LNCaP clone FGC (cell line): ENCODE results near the gene SPATA21.

Source experiments
- DNase-seq: peaks from one replicate; pipeline ENCODE4 v3.0.0-alpha.2; 2011; ENCODE audit warnings: low read depth
- H3K4me3 ChIP-seq: 2 replicates; pipeline ENCODE4 v1.5.1; 2011; ENCODE audit warnings: mild to moderate bottlenecking, low read depth, low read length, control low read depth
- CTCF ChIP-seq: IDR thresholded peaks from 2 replicates; pipeline ENCODE4 v1.5.1; 2012; ENCODE audit warnings: mild to moderate bottlenecking; ENCODE audit not compliant: control insufficient read depth, insufficient read depth; ENCODE audit errors: extremely low read depth

The SPATA21 gene

DNA sequence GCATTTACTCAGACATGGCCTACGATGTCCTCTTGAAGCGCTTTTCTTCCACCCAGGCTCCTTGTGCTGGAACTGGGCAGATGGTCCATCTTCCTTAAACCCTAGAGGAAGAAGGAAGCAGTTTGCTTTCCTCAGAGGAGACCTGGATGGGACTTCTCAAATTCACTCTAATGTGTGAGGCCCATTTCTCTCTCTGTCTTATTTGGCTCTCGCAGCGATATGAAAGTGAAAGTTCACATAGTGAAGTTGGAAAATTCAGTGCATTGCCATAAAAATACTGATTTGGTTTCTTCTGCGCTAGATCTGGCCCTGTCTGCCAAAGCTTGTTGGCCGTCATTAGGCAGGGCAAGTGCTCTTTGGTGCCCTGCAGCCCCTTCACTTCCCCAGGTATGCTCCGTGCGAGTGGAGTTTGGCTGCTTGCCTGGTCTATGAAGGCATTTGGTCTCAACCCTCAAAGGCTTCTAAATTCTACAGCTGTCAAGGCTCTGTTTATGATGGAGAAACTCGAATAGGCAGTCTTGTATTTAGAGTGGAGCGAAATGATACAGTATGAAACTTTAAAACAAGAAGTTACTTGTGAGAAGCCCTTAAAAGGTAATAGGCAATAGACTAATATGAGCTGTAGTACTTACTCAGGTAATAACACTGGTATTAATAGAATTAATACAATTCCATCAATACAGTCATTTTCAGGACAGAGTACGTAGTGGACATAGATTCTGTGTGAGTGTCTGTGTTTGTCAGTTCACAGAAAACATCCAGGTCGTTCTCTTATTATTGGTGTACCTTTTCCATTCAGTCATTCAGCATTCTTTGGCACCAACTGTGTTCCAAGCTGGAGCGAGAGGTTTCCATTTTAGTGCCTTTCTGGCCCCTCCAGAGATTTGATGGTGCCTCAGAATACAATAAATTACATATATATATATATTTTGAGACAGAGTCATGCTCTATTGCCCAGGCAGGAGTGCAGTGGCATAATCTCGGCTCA is 49.7 kb downstream of the SPATA21 start:
- no peak overlapping the region for H3K4me3 ChIP-seq
- no peak for DNase-seq
- no peak for TF ChIP-seq CTCF

GRCh38 chr1:16386454-16387113 is 50.6 kb downstream of the SPATA21 start:
- no peak for TF ChIP-seq CTCF
- H3K4me3 ChIP-seq, result no peak overlapping the region

DNA sequence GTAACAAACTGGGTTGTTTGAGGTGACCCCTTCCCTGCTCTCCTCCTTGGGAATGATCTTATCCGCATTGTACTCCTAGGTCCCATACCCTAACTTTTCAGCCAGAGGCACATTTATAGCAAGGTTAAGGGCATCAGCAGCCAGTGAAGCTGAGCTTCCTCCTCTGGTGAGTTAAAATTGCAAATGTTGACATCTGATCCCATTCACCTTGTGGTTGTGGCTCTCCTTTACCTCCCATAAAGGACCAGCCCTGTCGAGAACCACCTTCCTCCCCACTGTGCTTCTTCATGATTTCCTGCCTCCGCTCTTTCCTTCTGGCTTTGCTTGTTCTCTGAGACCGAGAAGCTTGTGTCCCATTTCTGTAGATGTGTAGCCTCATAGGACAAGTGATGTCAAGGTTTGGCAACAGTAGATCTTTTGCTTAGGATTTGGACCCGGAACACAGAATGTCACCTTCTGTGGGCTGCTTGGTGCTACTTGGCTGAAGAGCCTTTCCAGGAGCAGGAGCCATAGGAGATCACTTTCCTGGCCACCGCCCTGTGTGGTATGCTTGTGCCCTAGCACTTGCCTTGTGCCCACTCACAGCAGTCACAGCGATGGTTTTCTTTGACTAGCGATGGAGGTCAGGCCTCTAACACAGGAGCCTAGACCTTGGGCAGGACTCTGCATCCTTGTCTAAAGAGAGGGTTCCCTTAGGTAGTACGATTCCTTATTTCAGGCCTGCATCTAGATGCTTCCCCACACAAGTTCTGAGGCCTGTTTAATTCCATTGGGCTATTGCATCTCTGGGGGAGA is 51.4 kb downstream of the SPATA21 start:
- H3K4me3 ChIP-seq, result no peak overlapping the region
- TF ChIP-seq CTCF, result no peak
- no peak for DNase-seq

More at GRCh38 chr1:16386454-16387113, 50.6 kb downstream of the SPATA21 start:
- no peak for DNase-seq

DNA sequence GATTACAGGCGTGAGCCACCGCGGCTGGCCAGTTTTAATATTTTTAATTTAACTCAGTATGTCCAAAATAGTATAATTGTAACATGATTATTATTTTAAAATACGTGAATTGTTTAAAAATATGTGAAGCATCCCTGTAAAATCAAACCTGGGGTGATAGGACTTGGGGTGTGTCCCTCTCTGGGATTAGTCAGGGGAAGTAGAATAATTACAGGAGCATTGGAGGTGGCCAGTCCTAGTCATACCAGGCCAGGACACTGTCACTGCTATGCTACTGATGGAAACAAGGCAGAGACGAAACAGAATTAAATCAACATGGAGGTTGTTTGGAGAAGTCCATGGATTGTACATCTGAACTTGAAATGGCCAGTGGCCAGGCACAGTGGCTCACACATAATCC is 53.3 kb downstream of the SPATA21 start:
- no peak for DNase-seq
- TF ChIP-seq CTCF, result no peak
- no peak overlapping the region for H3K4me3 ChIP-seq

DNA sequence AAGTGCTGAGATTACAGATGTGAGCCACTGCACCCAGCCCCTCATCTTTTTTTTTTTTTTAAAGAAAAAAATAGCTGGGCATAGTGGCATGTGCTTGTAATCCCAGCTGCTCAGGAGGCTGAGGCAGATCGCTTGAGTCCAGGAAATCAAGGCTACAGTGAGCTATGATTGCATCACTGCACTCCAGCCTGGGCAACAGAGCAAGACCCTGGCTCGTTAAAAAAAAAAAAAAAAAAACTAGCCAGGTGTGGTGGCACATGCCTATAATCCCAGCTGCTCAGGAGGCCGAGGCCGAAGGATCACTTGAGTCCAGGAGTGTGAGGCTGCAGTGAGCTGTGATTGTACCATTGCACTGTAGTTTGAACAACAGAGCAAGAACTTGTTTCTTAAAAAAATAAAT is 56.4 kb downstream of the SPATA21 start:
- DNase-seq, result no peak
- TF ChIP-seq CTCF, result no peak
- no peak overlapping the region for H3K4me3 ChIP-seq

- no peak for TF ChIP-seq CTCF
Observed at GRCh38 chr1:16378443-16378842, 58.8 kb downstream of the SPATA21 start.

More at GRCh38 chr1:16378443-16378842, 58.8 kb downstream of the SPATA21 start:
- no peak for DNase-seq
- no peak overlapping the region for H3K4me3 ChIP-seq
